Measurements from ENCODE around the gene NKD1. TPM values are rescaled to one million over a fixed set of nuclear protein-coding genes. Genes with fewer than 3 reads are reported as not detected.

The NKD1 gene
- total RNA-seq, 4 donors from 2014 or later: 3.5 to 48.1 (median 8.9) TPM

- H3K9me3 ChIP-seq: no peaks in the 10 kb centered on the region
- H3K27ac ChIP-seq: no peak overlapping the region
- no peak for DNase-seq
- H3K4me1 ChIP-seq: no peaks in the 10 kb centered on the region
- TF ChIP-seq POLR2A (IDR thresholded peaks at IDR 0.05): no peak
- no peak for TF ChIP-seq CTCF (IDR thresholded peaks at IDR 0.05)
- intact Hi-C loops (cut with DNase I; ENCODE audit: low total_unique reads): no loop called here
- no peaks in the 10 kb centered on the region for H3K27me3 ChIP-seq
- H3K36me3 ChIP-seq: no peaks in the 10 kb centered on the region
- no peak overlapping the region for H3K4me3 ChIP-seq
Observed at GRCh38 chr16:50537533-50538290, 10.5 kb upstream of the NKD1 start.

- no peak for DNase-seq
- Histone ChIP-seq H3K27ac (no peak overlapping the region), H3K36me3 (no peaks in the 10 kb centered on the region), H3K9me3 (no peaks in the 10 kb centered on the region), H3K4me3 (no peak overlapping the region), H3K4me1 (no peaks in the 10 kb centered on the region), H3K27me3 (no peaks in the 10 kb centered on the region)
- intact Hi-C loops (cut with DNase I; ENCODE audit: low total_unique reads): no loop called here
- TF ChIP-seq CTCF (IDR thresholded peaks at IDR 0.05) (no peak), POLR2A (IDR thresholded peaks at IDR 0.05) (no peak)
Observed at GRCh38 chr16:50538411-50539052, 9.7 kb upstream of the NKD1 start.

GRCh38 chr16:50539053-50539695 is 9.0 kb upstream of the NKD1 start:
- no peaks in the 10 kb centered on the region for H3K27me3 ChIP-seq
- no peaks in the 10 kb centered on the region for H3K36me3 ChIP-seq
- no peaks in the 10 kb centered on the region for H3K4me1 ChIP-seq
- DNase-seq: no peak
- no peaks in the 10 kb centered on the region for H3K9me3 ChIP-seq
- H3K27ac ChIP-seq: no peak overlapping the region
- TF ChIP-seq CTCF (IDR thresholded peaks at IDR 0.05): no peak
- no peak for TF ChIP-seq POLR2A (IDR thresholded peaks at IDR 0.05)
- H3K4me3 ChIP-seq: no peak overlapping the region
- intact Hi-C loops (cut with DNase I; ENCODE audit: low total_unique reads): no loop called here

GRCh38 chr16:50539822-50540710 is 8.1 kb upstream of the NKD1 start:
- no peaks in the 10 kb centered on the region for H3K9me3 ChIP-seq
- H3K36me3 ChIP-seq: no peaks in the 10 kb centered on the region
- H3K4me1 ChIP-seq: no peaks in the 10 kb centered on the region
- intact Hi-C loops (cut with DNase I; ENCODE audit: low total_unique reads): no loop called here
- TF ChIP-seq POLR2A (IDR thresholded peaks at IDR 0.05) (no peak), CTCF (IDR thresholded peaks at IDR 0.05) (no peak)
- no peak overlapping the region for H3K27ac ChIP-seq
- DNase-seq: no peak
- no peaks in the 10 kb centered on the region for H3K27me3 ChIP-seq
- no peak overlapping the region for H3K4me3 ChIP-seq

Measured in uterus (tissue), 4 donors.